Adrenal gland (tissue), 12 donors: ENCODE measurements around the gene CTCF. TPM values are rescaled to one million over a fixed set of nuclear protein-coding genes. Genes with fewer than 3 reads are reported as not detected.

Source experiments
- DNase-seq, 7 donors: peaks; one replicate each; pipeline ENCODE4 v3.0.0-alpha.2; 2019 to 2020
- H3K27ac ChIP-seq, 5 donors: fragments of 200-600 bp; sonication (generic) in 4 of 5; 1 replicate in 3 of 5; 2 replicates in 2 of 5; pipeline versions ENCODE4 v1.5.1 to v1.8.0; 2016 to 2020; ENCODE audit warnings: mild to moderate bottlenecking in 1 of 5
- H3K27me3 ChIP-seq: fragments of 200-600 bp; 2 replicates; pipeline ENCODE4 v1.8.0; 2021
- H3K36me3 ChIP-seq, 2 donors: fragments of 200-600 bp; replicated peaks in 1 of 2; 1 replicate in 1 of 2; 2 replicates in 1 of 2; pipeline versions ENCODE4 v1.5.1 to v1.8.0; 2018 to 2022
- H3K4me1 ChIP-seq, 2 donors: fragments of 200-600 bp; replicated peaks in 1 of 2; 1 replicate in 1 of 2; 2 replicates in 1 of 2; pipeline versions ENCODE4 v1.5.1 to v1.8.0; 2018 to 2021
- H3K4me3 ChIP-seq, 4 donors: fragments of 200-600 bp; sonication (generic) in 3 of 4; one replicate each; pipeline ENCODE4 v1.5.1; 2016 to 2018
- H3K9me3 ChIP-seq, 3 donors: fragments of 200-600 bp; sonication (generic) in 1 of 3; replicated peaks in 1 of 3; 1 replicate in 2 of 3; 2 replicates in 1 of 3; pipeline versions ENCODE4 v1.5.1 to v1.8.0; 2016 to 2021
- CTCF ChIP-seq, 6 experiments: fragments of 450-650 bp in 4 of 6; fragments of 200-600 bp in 2 of 6; sonication (generic) in 1 of 6; IDR thresholded peaks; 1 replicate in 5 of 6; 2 replicates in 1 of 6; pipeline versions ENCODE4 v1.5.1 to v1.8.0; 2016 to 2021; ENCODE audit warnings: antibody characterized with exemption in 6 of 6, mild to moderate bottlenecking in 2 of 6, moderate library complexity in 1 of 6
- POLR2A ChIP-seq, 2 donors: fragments of 450-650 bp; IDR thresholded peaks; one replicate each; pipeline ENCODE4 v1.6.1; 2017; ENCODE audit warnings: antibody characterized with exemption in 2 of 2, mild to moderate bottlenecking in 2 of 2, moderate library complexity in 1 of 2
- WGBS, 4 donors: extraction: QIAGEN DNeasy Blood & Tissue Kit in 2 of 4; methylation state at CpG; one replicate each; pipeline versions ENCODE4 v1.1.5 to v1.1.7; 2013 to 2017; 5-methylcytosine and 5-hydroxymethylcytosine counted together
- intact Hi-C, 2 donors: fragments of 100-400 bp; cut with DNase I; formaldehyde crosslinking; loops; one replicate each; pipeline versions ENCODE4 v1.14.1 to v1.15.0; 2022 to 2023
- polyA plus RNA-seq, 3 donors: library from polyadenylated mRNA; stranded (reverse); fragments of 200-250 nt in 2 of 3; fragments of 350-450 nt in 1 of 3; fragmentation: Illumina TruSeq in 1 of 3; extraction: RNeasy Lipid Tissue Mini Kit (QIAGEN cat#74804) in 1 of 3; gene quantifications; one replicate each; pipeline ENCODE4 v1.2.3, GENCODE V29; 2013 to 2014
- total RNA-seq, 9 donors: library from RNA; depleted of rRNA in 4 of 9; stranded (reverse); fragments of >200 nt in 4 of 9; fragments of 120-200 nt in 1 of 9; fragmentation: NEBNext Ultra II Directional in 1 of 9; extraction: Animal tissue kit (Norgen Biotek cat#: 25700) in 1 of 9; gene quantifications; one replicate each; pipeline versions ENCODE4 v1.1.0 to v1.2.4, GENCODE V29; 2013 to 2023
- donor health status: healthy with polysubstance abuse.
- donor health status: Bipolar disorder and iron deficiency.
- donor health status: DM: yes; HTN: yes; CAD: no.
- donor health status: DM: no; HTN: no; CAD: no.
- donor health status: DM: no; HTN: no; CAD: no.
- donor health status: DM: yes; HTN: yes; CAD: no.

CTCF gene
- total and polyA plus RNA-seq, 12 donors: 18.4 to 53.5 (median 29.9) TPM

- no peak for TF ChIP-seq CTCF (IDR thresholded peaks at IDR 0.05)
- no peak for TF ChIP-seq POLR2A (IDR thresholded peaks at IDR 0.05)
- H3K36me3 ChIP-seq: peaks cover 0 to 10% of the 10 kb centered on the region in 2 donors
- intact Hi-C loops: loop anchor here in 1 of 2 donors (5.0 kb wide), 1 partner anchor 112 kb away; no protein-coding TSS in a partner anchor
- peaks cover 8 to 14% of the 10 kb centered on the region in 2 donors for H3K4me1 ChIP-seq
- DNase-seq: no peak
- 38 to 45% (median 42%) methylated on average over 15 to 21 of the region's 21 CpGs for WGBS, 4 donors
- H3K27me3 ChIP-seq: peaks cover 7% of the 10 kb centered on the region
- no peaks in the 10 kb centered on the region for H3K9me3 ChIP-seq
- peak overlapping the region in 3 of 4 donors; percentile 47 to 73 (median 71) for H3K4me3 ChIP-seq
- H3K27ac ChIP-seq: no peak overlapping the region
Observed at GRCh38 chr16:67658849-67659674, 96.7 kb downstream of the CTCF start.

GRCh38 chr16:67659675-67660563, 97.6 kb downstream of the CTCF start, which contains the start of gene ACD:
Gene ACD, minus strand, starts transcription at chr16:67660260. Its CDS starts 40 bp downstream, at chr16:67660220.
- peaks cover 8 to 14% of the 10 kb centered on the region in 2 donors for H3K4me1 ChIP-seq
- no peaks in the 10 kb centered on the region for H3K27me3 ChIP-seq
- no peaks in the 10 kb centered on the region for H3K9me3 ChIP-seq
- peak within 1 kb of the TSS; percentile 47 to 73 (median 68) for H3K4me3 ChIP-seq
- TF ChIP-seq CTCF (IDR thresholded peaks at IDR 0.05) (no peak), POLR2A (IDR thresholded peaks at IDR 0.05) (peak; percentile 70 to 76)
- peak; percentile 89 to 94 (median 91) for DNase-seq
- peak within 1 kb of the TSS; percentile 71 to 96 (median 91) for H3K27ac ChIP-seq
- intact Hi-C loops: loop anchor here (5.0 kb wide), 2 partner anchors 98 to 113 kb away; partner anchors contain the start of gene CTCF (in 2 of the 2)
- H3K36me3 ChIP-seq: peaks cover 0 to 10% of the 10 kb centered on the region in 2 donors
- WGBS, 4 donors: 0 to 2% (median 1%) methylated on average over 2 to 83 of the region's 83 CpGs

- WGBS, 4 donors: 0 to 3% (median 0%) methylated on average over 8 to 48 of the region's 48 CpGs
- H3K4me1 ChIP-seq: peaks cover 8 to 15% of the 10 kb centered on the region in 2 donors
- H3K36me3 ChIP-seq: peaks cover 0 to 10% of the 10 kb centered on the region in 2 donors
- H3K27me3 ChIP-seq: no peaks in the 10 kb centered on the region
- intact Hi-C loops: loop anchor here (5.0 kb wide), 1 partner anchor 98 kb away; the partner anchor contains the start of gene CTCF (in 2 of the 2)
- H3K4me3 ChIP-seq: peak within 1 kb of the TSS; percentile 47 to 73 (median 68)
- no peaks in the 10 kb centered on the region for H3K9me3 ChIP-seq
- TF ChIP-seq POLR2A (IDR thresholded peaks at IDR 0.05) (peak in 1 of 2 donors; percentile 30), CTCF (IDR thresholded peaks at IDR 0.05) (peak in 1 of 6 experiments; percentile 34)
- peak; percentile 95 to 98 (median 97) for DNase-seq
- H3K27ac ChIP-seq: peak within 1 kb of the TSS; percentile 71 to 96 (median 91)
Observed at GRCh38 chr16:67660564-67661028, 98.3 kb downstream of the CTCF start, which contains the start of gene PARD6A. Gene PARD6A, plus strand, starts transcription at chr16:67660960. Its CDS starts 79 bp downstream, at chr16:67661039.
